GM18951 (cell line): ENCODE data around the gene MAGI1.

Experiments used
- POLR2A ChIP-seq: IDR thresholded peaks from 4 replicates; pipeline ENCODE4 v1.6.1; 2011; ENCODE audit warnings: mild to moderate bottlenecking; ENCODE audit not compliant: insufficient read length, insufficient read depth; ENCODE audit errors: extremely low read depth
- in situ Hi-C: fragments of 300-500 bp; cut with MboI; formaldehyde crosslinking; loops from one replicate; pipeline ENCODE4 v1.12.0; 2022; ENCODE audit warnings: low sequenced_read_pairs, mixed read lengths, inconsistent platforms; ENCODE audit not compliant: unreplicated experiment

MAGI1 gene

GRCh38 chr3:65401359-65402305 lies 637.1 kb downstream of the MAGI1 start:
- TF ChIP-seq POLR2A: no peak
- in situ Hi-C loops: no loop called here

GRCh38 chr3:65400899-65401298 lies 637.8 kb downstream of the MAGI1 start:
- no peak for TF ChIP-seq POLR2A
- in situ Hi-C loops: no loop called here

- no peak for TF ChIP-seq POLR2A
- in situ Hi-C loops: no loop called here
Measured at GRCh38 chr3:65398953-65399352, 639.8 kb downstream of the MAGI1 start.

GRCh38 chr3:65396078-65396477 lies 642.6 kb downstream of the MAGI1 start:
- TF ChIP-seq POLR2A: no peak
- in situ Hi-C loops: no loop called here

GRCh38 chr3:65391068-65391467 lies 647.6 kb downstream of the MAGI1 start:
- no peak for TF ChIP-seq POLR2A
- in situ Hi-C loops: no loop called here

- in situ Hi-C loops: no loop called here
- no peak for TF ChIP-seq POLR2A
Measured at GRCh38 chr3:65385805-65386204, 652.9 kb downstream of the MAGI1 start.

GRCh38 chr3:65381496-65382010 lies 657.2 kb downstream of the MAGI1 start:
- in situ Hi-C loops: no loop called here
- no peak for TF ChIP-seq POLR2A

- no peak for TF ChIP-seq POLR2A
- in situ Hi-C loops: no loop called here
Measured at GRCh38 chr3:65379223-65379622, 659.5 kb downstream of the MAGI1 start.

GRCh38 chr3:65377637-65378036 lies 661.1 kb downstream of the MAGI1 start:
- in situ Hi-C loops: no loop called here
- TF ChIP-seq POLR2A: no peak

- TF ChIP-seq POLR2A: no peak
- in situ Hi-C loops: no loop called here
Measured at GRCh38 chr3:65376426-65376825, 662.3 kb downstream of the MAGI1 start.

GRCh38 chr3:65371053-65371452 lies 667.7 kb downstream of the MAGI1 start:
- TF ChIP-seq POLR2A: no peak
- in situ Hi-C loops: no loop called here

- in situ Hi-C loops: no loop called here
- no peak for TF ChIP-seq POLR2A
Measured at GRCh38 chr3:65368866-65369265, 669.9 kb downstream of the MAGI1 start.

GRCh38 chr3:65362688-65363087 lies 676.0 kb downstream of the MAGI1 start:
- no peak for TF ChIP-seq POLR2A
- in situ Hi-C loops: no loop called here

- no peak for TF ChIP-seq POLR2A
- in situ Hi-C loops: no loop called here
Measured at GRCh38 chr3:65361448-65361847, 677.3 kb downstream of the MAGI1 start.

GRCh38 chr3:65356331-65357248 lies 682.1 kb downstream of the MAGI1 start:
- in situ Hi-C loops: no loop called here
- no peak for TF ChIP-seq POLR2A
